ENCODE data around the gene PARD3B. TPM values are rescaled to one million over a fixed set of nuclear protein-coding genes. Genes with fewer than 3 reads are reported as not detected.

PARD3B gene
- total RNA-seq, 1 experiment from 2014 or later = 3.9 TPM

- intact Hi-C loops (cut with micrococcal nuclease) = no loop called here
- DNase-seq = no peak
- H3K27me3 ChIP-seq (ENCODE audit: low read length) = no peaks in the 10 kb centered on the region
- no peak overlapping the region for H2AFZ ChIP-seq (ENCODE audit: low read length)
- H3K36me3 ChIP-seq (ENCODE audit: low read depth, low read length) = no peaks in the 10 kb centered on the region
- ChIA-PET CTCF (no interaction called here), POLR2A (ENCODE audit: unreplicated experiment) (no interaction called here)
- H3K4me2 ChIP-seq (ENCODE audit: low read length) = no peak overlapping the region
- H3F3A ChIP-seq (ENCODE audit: low read length, unreplicated experiment) = no peaks in the 10 kb centered on the region
- no peaks in the 10 kb centered on the region for H3K9me3 ChIP-seq (ENCODE audit: low read length)
- H3K4me1 ChIP-seq (ENCODE audit: insufficient read depth, low read length) = peaks cover 7% of the 10 kb centered on the region; the same call in 1 of the 2 replicates
- H3K4me3 ChIP-seq (ENCODE audit: low read length) = no peak overlapping the region
- BruUV-seq (replicated peaks) = no TSS peak
- no peaks in the 10 kb centered on the region for H4K20me1 ChIP-seq (ENCODE audit: low read length)
- H3K27ac ChIP-seq (ENCODE audit: low read length) = no peak overlapping the region
- H3K9ac ChIP-seq (ENCODE audit: low read length) = no peak overlapping the region
- H3K79me2 ChIP-seq (ENCODE audit: low read length) = no peaks in the 10 kb centered on the region
- no peaks in the 10 kb centered on the region for H3K9me2 ChIP-seq (replicated peaks; ENCODE audit: low read length)
- no peak for ATAC-seq
- TF ChIP-seq CTCF (conservative IDR thresholded peaks at IDR 0.05; ENCODE audit: low read depth, low read length) (no peak), EZH2phosphoT487 (IDR thresholded peaks at IDR 0.05; ENCODE audit: borderline replicate concordance, low read length) (no peak), EZH2 (IDR thresholded peaks at IDR 0.05; ENCODE audit: low read length, unreplicated experiment) (no peak)
These were observed 1060.5 kb downstream of the PARD3B start for GRCh38 chr2:205605638-205606304.

- no peak overlapping the region for H3K27ac ChIP-seq (ENCODE audit: low read length)
- no peaks in the 10 kb centered on the region for H3K27me3 ChIP-seq (ENCODE audit: low read length)
- no peak overlapping the region for H3K9ac ChIP-seq (ENCODE audit: low read length)
- no peak overlapping the region for H2AFZ ChIP-seq (ENCODE audit: low read length)
- no peak overlapping the region for H3K4me2 ChIP-seq (ENCODE audit: low read length)
- intact Hi-C loops (cut with micrococcal nuclease) = no loop called here
- no peak for TF ChIP-seq EZH2phosphoT487 (IDR thresholded peaks at IDR 0.05; ENCODE audit: borderline replicate concordance, low read length)
- no peak for TF ChIP-seq CTCF (conservative IDR thresholded peaks at IDR 0.05; ENCODE audit: low read depth, low read length)
- TF ChIP-seq EZH2 (IDR thresholded peaks at IDR 0.05; ENCODE audit: low read length, unreplicated experiment) = no peak
- no peaks in the 10 kb centered on the region for H3K9me3 ChIP-seq (ENCODE audit: low read length)
- ChIA-PET CTCF (no interaction called here), POLR2A (ENCODE audit: unreplicated experiment) (no interaction called here)
- no peaks in the 10 kb centered on the region for H3K79me2 ChIP-seq (ENCODE audit: low read length)
- no TSS peak for BruUV-seq (replicated peaks)
- peaks cover 7% of the 10 kb centered on the region; the same call in 1 of the 2 replicates for H3K4me1 ChIP-seq (ENCODE audit: insufficient read depth, low read length)
- DNase-seq (no peak), ATAC-seq (no peak)
- H3K36me3 ChIP-seq (ENCODE audit: low read depth, low read length) = no peaks in the 10 kb centered on the region
- H4K20me1 ChIP-seq (ENCODE audit: low read length) = no peaks in the 10 kb centered on the region
- no peaks in the 10 kb centered on the region for H3K9me2 ChIP-seq (replicated peaks; ENCODE audit: low read length)
- H3K4me3 ChIP-seq (ENCODE audit: low read length) = no peak overlapping the region
- H3F3A ChIP-seq (ENCODE audit: low read length, unreplicated experiment) = no peaks in the 10 kb centered on the region
These were observed 1061.9 kb downstream of the PARD3B start for GRCh38 chr2:205607146-205607545.

GRCh38 chr2:205609113-205609512, 1063.8 kb downstream of the PARD3B start:
- Histone ChIP-seq H3K9me3 (ENCODE audit: low read length) (no peaks in the 10 kb centered on the region), H3K27me3 (ENCODE audit: low read length) (no peaks in the 10 kb centered on the region), H4K20me1 (ENCODE audit: low read length) (no peaks in the 10 kb centered on the region), H3K36me3 (ENCODE audit: low read depth, low read length) (no peaks in the 10 kb centered on the region), H3K4me2 (ENCODE audit: low read length) (no peak overlapping the region), H3K4me1 (ENCODE audit: insufficient read depth, low read length) (peaks cover 7% of the 10 kb centered on the region; the same call in 1 of the 2 replicates), H2AFZ (ENCODE audit: low read length) (no peak overlapping the region), H3K27ac (ENCODE audit: low read length) (no peak overlapping the region), H3F3A (ENCODE audit: low read length, unreplicated experiment) (no peaks in the 10 kb centered on the region), H3K9me2 (replicated peaks; ENCODE audit: low read length) (no peaks in the 10 kb centered on the region), H3K79me2 (ENCODE audit: low read length) (no peaks in the 10 kb centered on the region), H3K4me3 (ENCODE audit: low read length) (no peak overlapping the region), H3K9ac (ENCODE audit: low read length) (no peak overlapping the region)
- intact Hi-C loops (cut with micrococcal nuclease) = no loop called here
- ChIA-PET POLR2A (ENCODE audit: unreplicated experiment) (no interaction called here), CTCF (no interaction called here)
- DNase-seq (no peak), ATAC-seq (no peak)
- BruUV-seq (replicated peaks) = no TSS peak
- TF ChIP-seq EZH2 (IDR thresholded peaks at IDR 0.05; ENCODE audit: low read length, unreplicated experiment) (no peak), EZH2phosphoT487 (IDR thresholded peaks at IDR 0.05; ENCODE audit: borderline replicate concordance, low read length) (no peak), CTCF (conservative IDR thresholded peaks at IDR 0.05; ENCODE audit: low read depth, low read length) (no peak)

Data from PC-3 (cell line).